Measurements from ENCODE around the gene CFAP46.
A peak's percentile ranks its signal among the peaks of the same experiment; 100 is the strongest.
"Not testable (repeated sequence)": the region's sequence is repeated elsewhere in the genome, so short reads cannot be mapped to it uniquely, and the experiment has no call there.

CFAP46 gene

GRCh38 chr10:132846631-132847415, 95.5 kb downstream of the CFAP46 start:
- no peak for DNase-seq (ENCODE audit: low read depth in 2 of 2, low spot score in 1 of 2)

GRCh38 chr10:132845780-132846595, 96.4 kb downstream of the CFAP46 start:
- DNase-seq (ENCODE audit: low read depth in 2 of 2, low spot score in 1 of 2), result no peak

- DNase-seq (ENCODE audit: low read depth in 2 of 2, low spot score in 1 of 2), result no peak
These were observed 97.3 kb downstream of the CFAP46 start for GRCh38 chr10:132845041-132845551.

- DNase-seq (ENCODE audit: low read depth in 2 of 2, low spot score in 1 of 2), result no peak
These were observed 98.1 kb downstream of the CFAP46 start for GRCh38 chr10:132844069-132844809.

- DNase-seq (ENCODE audit: low read depth in 2 of 2, low spot score in 1 of 2), result not testable (repeated sequence)
These were observed 99.1 kb downstream of the CFAP46 start for GRCh38 chr10:132843276-132843675.

GRCh38 chr10:132842397-132842796, 100.0 kb downstream of the CFAP46 start:
- DNase-seq (ENCODE audit: low read depth in 2 of 2, low spot score in 1 of 2), result no peak

GRCh38 chr10:132841615-132841975, 100.8 kb downstream of the CFAP46 start:
- no peak for DNase-seq (ENCODE audit: low read depth in 2 of 2, low spot score in 1 of 2)

- DNase-seq (ENCODE audit: low read depth in 2 of 2, low spot score in 1 of 2), result no peak
These were observed 101.4 kb downstream of the CFAP46 start for GRCh38 chr10:132840698-132841614.

- DNase-seq (ENCODE audit: low read depth in 2 of 2, low spot score in 1 of 2), result no peak
These were observed 103.3 kb downstream of the CFAP46 start for GRCh38 chr10:132839061-132839460.

- no peak for DNase-seq (ENCODE audit: low read depth in 2 of 2, low spot score in 1 of 2)
These were observed 103.9 kb downstream of the CFAP46 start for GRCh38 chr10:132838346-132838970.

- DNase-seq (ENCODE audit: low read depth in 2 of 2, low spot score in 1 of 2), result no peak
These were observed 104.5 kb downstream of the CFAP46 start for GRCh38 chr10:132837905-132838304.

GRCh38 chr10:132836832-132837540, 105.4 kb downstream of the CFAP46 start:
- peak in 1 of 2 donors; percentile 3 for DNase-seq (ENCODE audit: low read depth in 2 of 2, low spot score in 1 of 2)

GRCh38 chr10:132836248-132836831, 106.0 kb downstream of the CFAP46 start:
- no peak for DNase-seq (ENCODE audit: low read depth in 2 of 2, low spot score in 1 of 2)

- no peak for DNase-seq (ENCODE audit: low read depth in 2 of 2, low spot score in 1 of 2)
These were observed 106.5 kb downstream of the CFAP46 start for GRCh38 chr10:132835848-132836233.

- DNase-seq (ENCODE audit: low read depth in 2 of 2, low spot score in 1 of 2), result no peak
These were observed 107.2 kb downstream of the CFAP46 start for GRCh38 chr10:132834891-132835847.

- no peak for DNase-seq (ENCODE audit: low read depth in 2 of 2, low spot score in 1 of 2)
These were observed 108.0 kb downstream of the CFAP46 start for GRCh38 chr10:132834311-132834761.

- no peak for DNase-seq (ENCODE audit: low read depth in 2 of 2, low spot score in 1 of 2)
These were observed 108.8 kb downstream of the CFAP46 start for GRCh38 chr10:132833421-132834111.
